Fibroblast of lung (primary cell): ENCODE results near the gene TGIF1. TPM values are rescaled to one million over a fixed set of nuclear protein-coding genes. Genes with fewer than 3 reads are reported as not detected.

ENCODE experiments used
- DNase-seq, 2 donors: peaks; one replicate each; pipeline versions ENCODE4 v3.0.0 to v3.0.0-alpha.2; 2010; ENCODE audit warnings: low read depth in 2 of 2
- H2AFZ ChIP-seq: 2 replicates; pipeline ENCODE4 v1.5.1; 2012; ENCODE audit warnings: low read length, control low read depth, inconsistent platforms
- H3K27ac ChIP-seq: 2 replicates; pipeline ENCODE4 v1.5.1; 2011; ENCODE audit warnings: low read length, control low read depth; ENCODE audit not compliant: insufficient read depth
- H3K27me3 ChIP-seq: 2 replicates; pipeline ENCODE4 v1.5.1; 2011; ENCODE audit warnings: mild to moderate bottlenecking, low read length; ENCODE audit not compliant: control insufficient read depth, insufficient read depth
- H3K36me3 ChIP-seq: 2 replicates; pipeline ENCODE4 v1.5.1; 2011; ENCODE audit warnings: low read length; ENCODE audit not compliant: control insufficient read depth, insufficient read depth
- H3K4me1 ChIP-seq: 2 replicates; pipeline ENCODE4 v1.5.1; 2011; ENCODE audit warnings: low read length; ENCODE audit not compliant: control insufficient read depth, insufficient read depth; ENCODE audit errors: extremely low read depth
- H3K4me2 ChIP-seq: 2 replicates; pipeline ENCODE4 v1.5.1; 2011; ENCODE audit warnings: low read length, control low read depth; ENCODE audit not compliant: insufficient read depth; ENCODE audit errors: extremely low read depth
- H3K4me3 ChIP-seq, 4 experiments: fragments of 200-600 bp in 1 of 4; sonication (generic) in 1 of 4; replicated peaks in 1 of 4; 2 replicates each; pipeline ENCODE4 v1.5.1; 2011 to 2016; ENCODE audit warnings: low read length in 4 of 4, low read depth in 3 of 4, mild to moderate bottlenecking in 3 of 4, control low read depth in 2 of 4, inconsistent platforms in 1 of 4, mixed read lengths in 1 of 4; ENCODE audit not compliant: insufficient read depth in 1 of 4; ENCODE audit errors: control extremely low read depth in 1 of 4
- H3K79me2 ChIP-seq: 2 replicates; pipeline ENCODE4 v1.5.1; 2012; ENCODE audit warnings: mild to moderate bottlenecking, low read length, inconsistent platforms; ENCODE audit not compliant: control insufficient read depth, insufficient read depth
- H3K9ac ChIP-seq: 2 replicates; pipeline ENCODE4 v1.5.1; 2011; ENCODE audit warnings: mild to moderate bottlenecking, low read length, control low read depth; ENCODE audit not compliant: insufficient read depth
- H3K9me3 ChIP-seq: 2 replicates; pipeline ENCODE4 v1.5.1; 2012; ENCODE audit warnings: low read depth, low read length; ENCODE audit not compliant: control insufficient read depth, insufficient read depth
- H4K20me1 ChIP-seq: 2 replicates; pipeline ENCODE4 v1.5.1; 2011; ENCODE audit warnings: low read length; ENCODE audit not compliant: control insufficient read depth, insufficient read depth; ENCODE audit errors: extremely low read depth
- CTCF ChIP-seq, 2 donors: IDR thresholded peaks in 1 of 2; conservative IDR thresholded peaks in 1 of 2; 1 replicate in 1 of 2; 2 replicates in 1 of 2; pipeline ENCODE4 v1.5.1; 2011 to 2012; ENCODE audit warnings: low read length in 2 of 2, control low read depth in 1 of 2, inconsistent platforms in 1 of 2, low read depth in 1 of 2, mild to moderate bottlenecking in 1 of 2
- EZH2 ChIP-seq: IDR thresholded peaks from 2 replicates; pipeline ENCODE4 v1.5.1; 2012; ENCODE audit warnings: low read length, control low read depth, mild to moderate bottlenecking; ENCODE audit errors: missing control alignments
- polyA plus RNA-seq, 2 donors: library from polyadenylated mRNA; depleted of rRNA in 1 of 2; stranded (reverse) in 1 of 2; unstranded in 1 of 2; fragments of >200 nt; gene quantifications; 2 replicates each; pipeline ENCODE4 v1.2.1, GENCODE V29; 2011 to 2012; ENCODE audit warnings: missing spikeins in 1 of 2
- total RNA-seq: library from RNA; depleted of rRNA; stranded (reverse); fragments of >200 nt; gene quantifications from 2 replicates; pipeline ENCODE4 v1.2.1, GENCODE V29; 2014

Gene TGIF1
- total and polyA plus RNA-seq, 2 donors (not counting 1 experiment from before 2014, with no cell fraction given): 64.7 to 157 TPM

GRCh38 chr18:3448838-3449511, 997 bp upstream of the TGIF1 start:
- no peak for TF ChIP-seq EZH2
- TF ChIP-seq CTCF (conservative IDR thresholded peaks at IDR 0.05 in 1 of 2, IDR thresholded peaks at IDR 0.05 in 1 of 2; ENCODE audit: low read depth in 1 of 2, low read length in 2 of 2): no peak
- Histone ChIP-seq H3K27me3 (no peaks in the 10 kb centered on the region), H3K36me3 (no peaks in the 10 kb centered on the region), H3K9ac (peak overlapping the region; percentile 65), H3K4me2 (peak overlapping the region; percentile 93), H3K4me3 (peak overlapping the region; percentile 63 to 97 (median 74)), H3K4me1 (peaks cover 3% of the 10 kb centered on the region), H3K79me2 (peaks cover 31% of the 10 kb centered on the region), H3K27ac (peak overlapping the region; percentile 97), H3K9me3 (no peaks in the 10 kb centered on the region), H4K20me1 (no peaks in the 10 kb centered on the region), H2AFZ (no peak overlapping the region)
- peak; percentile 81 to 94 for DNase-seq

- peaks cover 3% of the 10 kb centered on the region for H3K4me1 ChIP-seq
- H2AFZ ChIP-seq: no peak overlapping the region
- H3K36me3 ChIP-seq: no peaks in the 10 kb centered on the region
- no peaks in the 10 kb centered on the region for H3K27me3 ChIP-seq
- no peak for TF ChIP-seq CTCF (conservative IDR thresholded peaks at IDR 0.05 in 1 of 2, IDR thresholded peaks at IDR 0.05 in 1 of 2; ENCODE audit: low read depth in 1 of 2, low read length in 2 of 2)
- H3K79me2 ChIP-seq: peaks cover 32% of the 10 kb centered on the region
- no peaks in the 10 kb centered on the region for H4K20me1 ChIP-seq
- peak overlapping the region; percentile 97 for H3K27ac ChIP-seq
- peak overlapping the region; percentile 34 for H3K4me2 ChIP-seq
- peak in 1 of 2 donors; percentile 83 for DNase-seq
- peak overlapping the region; percentile 65 for H3K9ac ChIP-seq
- no peaks in the 10 kb centered on the region for H3K9me3 ChIP-seq
- H3K4me3 ChIP-seq: peak overlapping the region; percentile 46 to 97 (median 72)
Observed at GRCh38 chr18:3449512-3450011, 410 bp upstream of the TGIF1 start.

- TF ChIP-seq CTCF (conservative IDR thresholded peaks at IDR 0.05 in 1 of 2, IDR thresholded peaks at IDR 0.05 in 1 of 2; ENCODE audit: low read depth in 1 of 2, low read length in 2 of 2): no peak
- no peak for TF ChIP-seq EZH2
- Histone ChIP-seq H3K4me1 (peaks cover 9% of the 10 kb centered on the region), H2AFZ (no peak overlapping the region), H3K9me3 (no peaks in the 10 kb centered on the region), H3K9ac (peak overlapping the region; percentile 97), H3K36me3 (no peaks in the 10 kb centered on the region), H3K27me3 (no peaks in the 10 kb centered on the region), H3K79me2 (peaks cover 45% of the 10 kb centered on the region), H3K4me3 (peak overlapping the region; percentile 78 to 98 (median 90)), H4K20me1 (no peaks in the 10 kb centered on the region), H3K27ac (peak overlapping the region; percentile 97), H3K4me2 (peak overlapping the region; percentile 53)
- no peak for DNase-seq
Observed at GRCh38 chr18:3450799-3451182, 819 bp downstream of the TGIF1 start.
